Fibroblast of lung (primary cell): Measurements from ENCODE around the gene LILRB2. TPM values are rescaled to one million over a fixed set of nuclear protein-coding genes. Genes with fewer than 3 reads are reported as not detected.
"Not testable (repeated sequence)": the region's sequence is repeated elsewhere in the genome, so short reads cannot be mapped to it uniquely, and the experiment has no call there.

Experiments used
- DNase-seq, 2 donors: peaks; one replicate each; pipeline versions ENCODE4 v3.0.0 to v3.0.0-alpha.2; 2010; ENCODE audit warnings: low read depth in 2 of 2
- H2AFZ ChIP-seq: 2 replicates; pipeline ENCODE4 v1.5.1; 2012; ENCODE audit warnings: low read length, control low read depth, inconsistent platforms
- H3K27ac ChIP-seq: 2 replicates; pipeline ENCODE4 v1.5.1; 2011; ENCODE audit warnings: low read length, control low read depth; ENCODE audit not compliant: insufficient read depth
- H3K27me3 ChIP-seq: 2 replicates; pipeline ENCODE4 v1.5.1; 2011; ENCODE audit warnings: mild to moderate bottlenecking, low read length; ENCODE audit not compliant: control insufficient read depth, insufficient read depth
- H3K36me3 ChIP-seq: 2 replicates; pipeline ENCODE4 v1.5.1; 2011; ENCODE audit warnings: low read length; ENCODE audit not compliant: control insufficient read depth, insufficient read depth
- H3K4me1 ChIP-seq: 2 replicates; pipeline ENCODE4 v1.5.1; 2011; ENCODE audit warnings: low read length; ENCODE audit not compliant: control insufficient read depth, insufficient read depth; ENCODE audit errors: extremely low read depth
- H3K4me2 ChIP-seq: 2 replicates; pipeline ENCODE4 v1.5.1; 2011; ENCODE audit warnings: low read length, control low read depth; ENCODE audit not compliant: insufficient read depth; ENCODE audit errors: extremely low read depth
- H3K4me3 ChIP-seq, 4 experiments: fragments of 200-600 bp in 1 of 4; sonication (generic) in 1 of 4; replicated peaks in 1 of 4; 2 replicates each; pipeline ENCODE4 v1.5.1; 2011 to 2016; ENCODE audit warnings: low read length in 4 of 4, low read depth in 3 of 4, mild to moderate bottlenecking in 3 of 4, control low read depth in 2 of 4, inconsistent platforms in 1 of 4, mixed read lengths in 1 of 4; ENCODE audit not compliant: insufficient read depth in 1 of 4; ENCODE audit errors: control extremely low read depth in 1 of 4
- H3K79me2 ChIP-seq: 2 replicates; pipeline ENCODE4 v1.5.1; 2012; ENCODE audit warnings: mild to moderate bottlenecking, low read length, inconsistent platforms; ENCODE audit not compliant: control insufficient read depth, insufficient read depth
- H3K9ac ChIP-seq: 2 replicates; pipeline ENCODE4 v1.5.1; 2011; ENCODE audit warnings: mild to moderate bottlenecking, low read length, control low read depth; ENCODE audit not compliant: insufficient read depth
- H3K9me3 ChIP-seq: 2 replicates; pipeline ENCODE4 v1.5.1; 2012; ENCODE audit warnings: low read depth, low read length; ENCODE audit not compliant: control insufficient read depth, insufficient read depth
- H4K20me1 ChIP-seq: 2 replicates; pipeline ENCODE4 v1.5.1; 2011; ENCODE audit warnings: low read length; ENCODE audit not compliant: control insufficient read depth, insufficient read depth; ENCODE audit errors: extremely low read depth
- CTCF ChIP-seq, 2 donors: IDR thresholded peaks in 1 of 2; conservative IDR thresholded peaks in 1 of 2; 1 replicate in 1 of 2; 2 replicates in 1 of 2; pipeline ENCODE4 v1.5.1; 2011 to 2012; ENCODE audit warnings: low read length in 2 of 2, control low read depth in 1 of 2, inconsistent platforms in 1 of 2, low read depth in 1 of 2, mild to moderate bottlenecking in 1 of 2
- EZH2 ChIP-seq: IDR thresholded peaks from 2 replicates; pipeline ENCODE4 v1.5.1; 2012; ENCODE audit warnings: low read length, control low read depth, mild to moderate bottlenecking; ENCODE audit errors: missing control alignments
- polyA plus RNA-seq, 2 donors: library from polyadenylated mRNA; depleted of rRNA in 1 of 2; stranded (reverse) in 1 of 2; unstranded in 1 of 2; fragments of >200 nt; gene quantifications; 2 replicates each; pipeline ENCODE4 v1.2.1, GENCODE V29; 2011 to 2012; ENCODE audit warnings: missing spikeins in 1 of 2
- total RNA-seq: library from RNA; depleted of rRNA; stranded (reverse); fragments of >200 nt; gene quantifications from 2 replicates; pipeline ENCODE4 v1.2.1, GENCODE V29; 2014

LILRB2 gene
- total and polyA plus RNA-seq, 2 donors (not counting 1 experiment from before 2014, with no cell fraction given) = not detected

GRCh38 chr19:54325631-54326030, 44.7 kb upstream of the LILRB2 start:
- H3K4me1 ChIP-seq = no peaks in the 10 kb centered on the region
- no peaks in the 10 kb centered on the region for H3K9me3 ChIP-seq
- no peak overlapping the region for H3K27ac ChIP-seq
- no peaks in the 10 kb centered on the region for H3K79me2 ChIP-seq
- no peak for DNase-seq
- H3K4me2 ChIP-seq = no peak overlapping the region
- H3K9ac ChIP-seq = no peak overlapping the region
- no peak overlapping the region for H2AFZ ChIP-seq
- no peaks in the 10 kb centered on the region for H4K20me1 ChIP-seq
- no peak overlapping the region for H3K4me3 ChIP-seq
- H3K27me3 ChIP-seq = no peaks in the 10 kb centered on the region
- H3K36me3 ChIP-seq = no peaks in the 10 kb centered on the region
- TF ChIP-seq EZH2 = no peak
- no peak for TF ChIP-seq CTCF (conservative IDR thresholded peaks at IDR 0.05 in 1 of 2, IDR thresholded peaks at IDR 0.05 in 1 of 2; ENCODE audit: low read depth in 1 of 2, low read length in 2 of 2)

GRCh38 chr19:54325194-54325621, 44.3 kb upstream of the LILRB2 start:
- Histone ChIP-seq H3K4me1 (no peaks in the 10 kb centered on the region), H3K9me3 (no peaks in the 10 kb centered on the region), H3K4me3 (no peak overlapping the region), H4K20me1 (no peaks in the 10 kb centered on the region), H2AFZ (no peak overlapping the region), H3K9ac (no peak overlapping the region), H3K27ac (no peak overlapping the region), H3K27me3 (no peaks in the 10 kb centered on the region), H3K4me2 (no peak overlapping the region), H3K79me2 (no peaks in the 10 kb centered on the region), H3K36me3 (no peaks in the 10 kb centered on the region)
- peak in 1 of 2 donors; percentile 33 for DNase-seq
- TF ChIP-seq EZH2 (no peak), CTCF (conservative IDR thresholded peaks at IDR 0.05 in 1 of 2, IDR thresholded peaks at IDR 0.05 in 1 of 2; ENCODE audit: low read depth in 1 of 2, low read length in 2 of 2) (peak; percentile 65 to 84)

GRCh38 chr19:54324071-54324470, 43.2 kb upstream of the LILRB2 start:
- Histone ChIP-seq H3K4me1 (no peaks in the 10 kb centered on the region), H3K9ac (no peak overlapping the region), H3K9me3 (no peaks in the 10 kb centered on the region), H3K4me3 (no peak overlapping the region), H3K27me3 (no peaks in the 10 kb centered on the region), H4K20me1 (no peaks in the 10 kb centered on the region), H3K36me3 (no peaks in the 10 kb centered on the region), H3K4me2 (no peak overlapping the region), H3K79me2 (no peaks in the 10 kb centered on the region), H3K27ac (no peak overlapping the region), H2AFZ (no peak overlapping the region)
- TF ChIP-seq EZH2 = no peak
- DNase-seq = no peak

- not testable (repeated sequence) for H3K27ac ChIP-seq, H3K27me3 ChIP-seq, H3K4me3 ChIP-seq, H2AFZ ChIP-seq, H3K9ac ChIP-seq, DNase-seq, H3K36me3 ChIP-seq, H3K79me2 ChIP-seq, H3K4me1 ChIP-seq, H3K9me3 ChIP-seq, H3K4me2 ChIP-seq, H4K20me1 ChIP-seq
Measured at GRCh38 chr19:54322934-54323333, 42.0 kb upstream of the LILRB2 start.

- H3K4me1 ChIP-seq, H3K36me3 ChIP-seq, H3K9me3 ChIP-seq, H3K27ac ChIP-seq, H3K27me3 ChIP-seq, H4K20me1 ChIP-seq, H3K4me2 ChIP-seq, H3K79me2 ChIP-seq, H3K9ac ChIP-seq, DNase-seq, H2AFZ ChIP-seq, H3K4me3 ChIP-seq: not testable (repeated sequence)
Measured at GRCh38 chr19:54322295-54322694, 41.4 kb upstream of the LILRB2 start.
